Endothelial cell (in vitro differentiated cells): ENCODE data around the gene PANX2. TPM values are rescaled to one million over a fixed set of nuclear protein-coding genes. Genes with fewer than 3 reads are reported as not detected.

Experiments
- DNase-seq: peaks from one replicate; pipeline ENCODE4 v3.0.0; 2021; ENCODE audit warnings: low spot score
- H3K27ac Mint-ChIP-seq: one replicate; pipeline ENCODE4 v1.8.0; 2021; ENCODE audit warnings: mixed read lengths, inconsistent platforms; ENCODE audit not compliant: unreplicated experiment
- H3K27me3 Mint-ChIP-seq: one replicate; pipeline ENCODE4 v1.8.0; 2021; ENCODE audit warnings: mild to moderate bottlenecking, moderate library complexity, mixed read lengths, inconsistent platforms; ENCODE audit not compliant: unreplicated experiment
- H3K36me3 Mint-ChIP-seq: one replicate; pipeline ENCODE4 v1.8.0; 2021; ENCODE audit warnings: mild to moderate bottlenecking, low read depth, mixed read lengths, inconsistent platforms; ENCODE audit not compliant: unreplicated experiment
- H3K4me1 Mint-ChIP-seq: one replicate; pipeline ENCODE4 v1.8.0; 2021; ENCODE audit warnings: mild to moderate bottlenecking, mixed read lengths, inconsistent platforms; ENCODE audit not compliant: unreplicated experiment
- H3K4me3 Mint-ChIP-seq: one replicate; pipeline ENCODE4 v1.8.0; 2021; ENCODE audit warnings: mild to moderate bottlenecking, mixed read lengths, inconsistent platforms; ENCODE audit not compliant: unreplicated experiment
- H3K9me3 Mint-ChIP-seq: one replicate; pipeline ENCODE4 v1.8.0; 2021; ENCODE audit warnings: mixed read lengths, inconsistent platforms; ENCODE audit not compliant: unreplicated experiment
- CTCF ChIP-seq: fragments of 200-600 bp; sonication (generic); IDR thresholded peaks from one replicate; pipeline ENCODE4 v1.5.0; 2021; ENCODE audit warnings: antibody characterized with exemption; ENCODE audit not compliant: unreplicated experiment
- long read RNA-seq: library from polyadenylated mRNA; unstranded; transcript quantifications from one replicate; pipeline ENCODE4 v2.0.0, GENCODE V29; 2020; ENCODE audit not compliant: unreplicated experiment
- total RNA-seq: library from RNA; stranded (reverse); fragmentation: NEBNext Ultra II Directional; extraction: Animal tissue kit (Norgen Biotek cat#: 25700); gene quantifications from one replicate; pipeline ENCODE4 v1.2.1, GENCODE V29; 2021; ENCODE audit not compliant: unreplicated experiment

The PANX2 gene
- 0.87 TPM for total RNA-seq
- long read RNA-seq: 0 reads

- no peaks in the 10 kb centered on the region for H3K4me1 Mint-ChIP-seq
- H3K27ac Mint-ChIP-seq: no peak within 1 kb of the TSS
- no peak for TF ChIP-seq CTCF
- no peaks in the 10 kb centered on the region for H3K36me3 Mint-ChIP-seq
- H3K9me3 Mint-ChIP-seq: no peaks in the 10 kb centered on the region
- DNase-seq: no peak
- peak within 1 kb of the TSS; percentile 85 for H3K4me3 Mint-ChIP-seq
- H3K27me3 Mint-ChIP-seq: peaks cover 29% of the 10 kb centered on the region
Observed at GRCh38 chr22:50170453-50171318, at the start of gene PANX2. Gene PANX2 (plus strand): TSS chr22:50170731. CDS start chr22:50170731, 0 bp downstream.

- Mint-ChIP-seq H3K27ac (no peak overlapping the region), H3K9me3 (no peaks in the 10 kb centered on the region), H3K27me3 (no peaks in the 10 kb centered on the region), H3K4me1 (peaks cover 22% of the 10 kb centered on the region), H3K36me3 (no peaks in the 10 kb centered on the region), H3K4me3 (no peak overlapping the region)
- no peak for DNase-seq
- TF ChIP-seq CTCF: no peak
Observed at GRCh38 chr22:50121202-50121740, 49.3 kb upstream of the PANX2 start.

GRCh38 chr22:50123119-50123518 is 47.4 kb upstream of the PANX2 start:
- Mint-ChIP-seq H3K4me3 (no peak overlapping the region), H3K36me3 (no peaks in the 10 kb centered on the region), H3K9me3 (no peaks in the 10 kb centered on the region), H3K27me3 (no peaks in the 10 kb centered on the region), H3K4me1 (peaks cover 22% of the 10 kb centered on the region), H3K27ac (no peak overlapping the region)
- TF ChIP-seq CTCF: no peak
- DNase-seq: no peak

- TF ChIP-seq CTCF: no peak
- H3K4me1 Mint-ChIP-seq: peaks cover 8% of the 10 kb centered on the region
- no peak for DNase-seq
- no peaks in the 10 kb centered on the region for H3K36me3 Mint-ChIP-seq
- no peaks in the 10 kb centered on the region for H3K9me3 Mint-ChIP-seq
- H3K4me3 Mint-ChIP-seq: no peak overlapping the region
- H3K27ac Mint-ChIP-seq: no peak overlapping the region
- H3K27me3 Mint-ChIP-seq: no peaks in the 10 kb centered on the region
Observed at GRCh38 chr22:50125029-50125428, 45.5 kb upstream of the PANX2 start.
